ENCODE measurements around the gene UBE2S. TPM values are rescaled to one million over a fixed set of nuclear protein-coding genes. Genes with fewer than 3 reads are reported as not detected.
A peak's percentile ranks its signal among the peaks of the same experiment; 100 is the strongest.

UBE2S gene
- total and polyA plus RNA-seq, 2 of the 8 experiments (the other 6 are each of a cell fraction or from before 2014, with no cell fraction given): 398 to 530 TPM

DNA sequence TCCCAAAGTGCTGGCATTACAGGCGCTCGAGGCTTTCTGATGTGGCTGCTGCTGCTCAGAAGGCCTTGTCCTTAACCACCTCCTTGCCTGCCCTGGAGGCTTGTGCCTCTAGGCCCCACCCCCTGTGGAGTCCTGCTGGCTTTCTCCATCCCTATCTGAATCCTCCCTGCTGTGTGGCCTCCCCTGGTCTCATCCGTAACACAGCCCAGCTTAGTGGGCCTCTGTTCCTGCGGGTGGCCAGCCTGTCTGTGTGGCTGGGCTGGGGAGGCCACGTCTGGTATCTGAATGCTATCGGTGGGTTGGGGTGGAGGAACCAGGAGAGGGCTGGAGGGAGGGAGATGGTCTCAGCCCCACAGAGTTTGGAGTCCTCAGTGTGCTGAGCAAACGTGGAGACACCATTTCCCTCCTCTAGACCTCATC, 17.1 kb downstream of the UBE2S start:
- no peak overlapping the region for H4K5ac ChIP-seq (ENCODE audit: insufficient read length, low read depth, low read length)
- ChIA-PET POLR2A (ENCODE audit: partially characterized antibody) (interaction anchor here (0.7 to 26.7 kb wide), 19 partner anchors 14 to 273 kb away, joined by 3 to 874 read pairs (median 5); partner anchors contain the start of genes GARIN5B, HSPBP1, IL11 and KMT5C), CTCF (ENCODE audit: partially characterized antibody) (interaction anchor here (1.7 to 6.1 kb wide), 3 partner anchors 12 to 113 kb away, joined by 4 to 39 read pairs (median 12); no protein-coding TSS in a partner anchor)
- no peak overlapping the region for H3K14ac ChIP-seq (ENCODE audit: insufficient read length)
- no peak overlapping the region for H3K9ac ChIP-seq (replicated peaks in 1 of 4; ENCODE audit: extremely low read depth in 1 of 4, low read depth in 3 of 4, low read length in 3 of 4)
- H3K56ac ChIP-seq (replicated peaks; ENCODE audit: insufficient read length, low read depth, low read length): no peak overlapping the region
- peaks cover 17 to 27% of the 10 kb centered on the region in 2 experiments; a peak in 3 of 4 replicates for H3K79me2 ChIP-seq (ENCODE audit: control insufficient read depth in 1 of 2, insufficient read depth in 2 of 2, low read length in 2 of 2)
- DNase-seq (ENCODE audit: low read depth in 1 of 2, low spot score in 2 of 2) (no peak), FAIRE-seq (no peak)
- peaks cover 7% of the 10 kb centered on the region; the same call in 1 of the 2 replicates for H3K23me2 ChIP-seq (ENCODE audit: low read depth, low read length)
- H2BK5ac ChIP-seq (ENCODE audit: low read depth, low read length): no peak overlapping the region
- H3K36me3 ChIP-seq (ENCODE audit: control insufficient read depth in 2 of 4, insufficient read depth in 4 of 4, low read length in 3 of 4): peaks cover 23 to 35% (median 26%) of the 10 kb centered on the region in 4 experiments
- H2BK120ac ChIP-seq (replicated peaks; ENCODE audit: low read depth, low read length): no peak overlapping the region
- no peak overlapping the region for H3K4me3 ChIP-seq (ENCODE audit: extremely low read depth in 1 of 4, insufficient read depth in 2 of 4, low read depth in 3 of 4, low read length in 4 of 4)
- H2BK12ac ChIP-seq (ENCODE audit: low read depth, low read length): no peak overlapping the region
- no peak overlapping the region for H2AK5ac ChIP-seq (ENCODE audit: low read depth, low read length)
- H3K4ac ChIP-seq (replicated peaks; ENCODE audit: insufficient read length, low read depth, low read length): no peak overlapping the region
- no peak overlapping the region for H2BK15ac ChIP-seq (ENCODE audit: low read length)
- H3K18ac ChIP-seq (ENCODE audit: extremely low read depth, low read length): no peak overlapping the region
- no peak overlapping the region for H4K91ac ChIP-seq (replicated peaks; ENCODE audit: insufficient read length, low read length)
- H4K8ac ChIP-seq (ENCODE audit: extremely low read depth, insufficient read depth, low read length): no peak overlapping the region
- no peak overlapping the region for H3K27ac ChIP-seq (ENCODE audit: low read depth, low read length)
- H3K9me3 ChIP-seq (ENCODE audit: insufficient read depth in 2 of 2, low read depth in 1 of 2, low read length in 1 of 2): no peaks in the 10 kb centered on the region
- WGBS, 2 experiments (ENCODE audit: extremely low coverage in 1 of 2, insufficient coverage in 1 of 2, insufficient read length in 1 of 2, insufficient replicate concordance in 2 of 2, low coverage in 1 of 2, low lambda C conversion rate in 2 of 2, missing lambda C conversion rate in 1 of 2): 81% methylated on average over 7 of the region's 7 CpGs; no CpG with 5 or more reads in 1 of the 2 experiments
- no peak overlapping the region for H2AFZ ChIP-seq (ENCODE audit: low read length)
- no peak overlapping the region for H2BK20ac ChIP-seq (ENCODE audit: low read length)
- peaks cover 25 to 45% of the 10 kb centered on the region in 2 experiments for H4K20me1 ChIP-seq (replicated peaks in 1 of 2; ENCODE audit: control insufficient read depth in 1 of 2, insufficient read depth in 2 of 2, low read length in 2 of 2)
- no peaks in the 10 kb centered on the region for H3K27me3 ChIP-seq (replicated peaks in 1 of 4; ENCODE audit: control insufficient read depth in 3 of 4, extremely low read depth in 1 of 4, insufficient read depth in 3 of 4, low read length in 3 of 4)
- no peak overlapping the region for H3K23ac ChIP-seq (ENCODE audit: insufficient read length)
- peak overlapping the region in 1 of 2 experiments; percentile 95; a peak in 1 of 4 replicates for H3K4me2 ChIP-seq (ENCODE audit: insufficient read depth in 1 of 2, low read depth in 2 of 2, low read length in 2 of 2)
- peaks cover 28% of the 10 kb centered on the region for H3K79me1 ChIP-seq (ENCODE audit: low read depth, low read length)
- peaks cover 0 to 46% (median 36%) of the 10 kb centered on the region in 4 experiments; a peak in 6 of 7 replicates for H3K4me1 ChIP-seq (replicated peaks in 1 of 4; ENCODE audit: control insufficient read depth in 3 of 4, insufficient read depth in 4 of 4, low read length in 3 of 4)
- TF ChIP-seq TAF1 (IDR thresholded peaks at IDR 0.05; ENCODE audit: low read depth, low read length): no peak
- no peak for TF ChIP-seq SRF (IDR thresholded peaks at IDR 0.05; ENCODE audit: low read depth, low read length)
- no peak for TF ChIP-seq CTBP2 (IDR thresholded peaks at IDR 0.05; ENCODE audit: borderline replicate concordance, insufficient read depth, insufficient read length, low read length)
- no peak for TF ChIP-seq JUN (IDR thresholded peaks at IDR 0.05; ENCODE audit: low read depth, low read length)
- no peak for TF ChIP-seq EZH2 (IDR thresholded peaks at IDR 0.05; ENCODE audit: low read depth, low read length, severe bottlenecking)
- no peak for TF ChIP-seq HDAC2 (IDR thresholded peaks at IDR 0.05; ENCODE audit: borderline replicate concordance in 1 of 2, low read depth in 2 of 2, low read length in 2 of 2)
- TF ChIP-seq CBX5 (IDR thresholded peaks at IDR 0.05; ENCODE audit: low read depth, low read length): no peak
- TF ChIP-seq CBX8 (IDR thresholded peaks at IDR 0.05; ENCODE audit: borderline replicate concordance, low read depth, low read length): no peak
- TF ChIP-seq BRCA1 (IDR thresholded peaks at IDR 0.05; ENCODE audit: low read depth, low read length): no peak
- TF ChIP-seq, protein P1, sequence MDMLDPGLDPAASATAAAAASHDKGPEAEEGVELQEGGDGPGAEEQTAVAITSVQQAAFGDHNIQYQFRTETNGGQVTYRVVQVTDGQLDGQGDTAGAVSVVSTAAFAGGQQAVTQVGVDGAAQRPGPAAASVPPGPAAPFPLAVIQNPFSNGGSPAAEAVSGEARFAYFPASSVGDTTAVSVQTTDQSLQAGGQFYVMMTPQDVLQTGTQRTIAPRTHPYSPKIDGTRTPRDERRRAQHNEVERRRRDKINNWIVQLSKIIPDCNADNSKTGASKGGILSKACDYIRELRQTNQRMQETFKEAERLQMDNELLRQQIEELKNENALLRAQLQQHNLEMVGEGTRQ (IDR thresholded peaks at IDR 0.05; ENCODE audit: low read length): no peak
- no peak for TF ChIP-seq GABPA (IDR thresholded peaks at IDR 0.05; ENCODE audit: borderline replicate concordance, insufficient read depth, low read length)
- TF ChIP-seq NANOG (IDR thresholded peaks at IDR 0.05; ENCODE audit: insufficient read depth, low read depth, low read length, poor library complexity, severe bottlenecking): no peak

All from H1 (cell line).